ENCODE measurements around the gene SPTBN4. TPM values are rescaled to one million over a fixed set of nuclear protein-coding genes. Genes with fewer than 3 reads are reported as not detected.

Gene SPTBN4
- polyA plus RNA-seq, 1 donor from 2014 or later = not detected

DNA sequence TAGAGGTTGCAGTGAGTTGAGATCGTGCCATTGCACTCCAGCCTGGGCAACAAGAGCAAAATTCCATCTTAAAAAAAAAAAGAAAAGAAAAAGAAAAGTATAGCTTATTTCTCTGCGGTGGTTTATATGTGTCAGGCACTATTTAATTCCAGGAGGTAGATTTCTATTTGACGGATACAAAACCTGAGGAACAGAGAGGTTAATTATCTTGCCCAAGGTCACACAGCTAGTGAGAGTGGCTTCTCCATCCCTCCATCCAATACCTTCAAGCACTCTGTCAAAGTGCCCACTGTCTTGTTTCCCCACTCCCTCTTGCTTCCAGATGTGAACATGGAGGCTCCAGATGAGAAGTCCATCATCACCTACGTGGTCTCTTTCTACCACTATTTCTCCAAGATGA, 34.8 kb downstream of the SPTBN4 start:
- Mint-ChIP-seq H3K4me1 (peaks cover 0 to 4% (median 2%) of the 10 kb centered on the region in 3 donors), H3K27me3 (peaks cover 21% of the 10 kb centered on the region), H3K27ac (no peak overlapping the region), H3K4me3 (no peak overlapping the region), H3K9me3 (peaks cover 0 to 3% (median 0%) of the 10 kb centered on the region in 3 donors), H3K36me3 (peaks cover 4% of the 10 kb centered on the region)

GRCh38 chr19:40502081-40502480, 35.3 kb downstream of the SPTBN4 start:
- peaks cover 0 to 3% (median 0%) of the 10 kb centered on the region in 3 donors for H3K9me3 Mint-ChIP-seq
- H3K27me3 Mint-ChIP-seq = peaks cover 21% of the 10 kb centered on the region
- H3K4me3 Mint-ChIP-seq = no peak overlapping the region
- H3K36me3 Mint-ChIP-seq = peaks cover 4% of the 10 kb centered on the region
- peaks cover 0 to 4% (median 2%) of the 10 kb centered on the region in 3 donors for H3K4me1 Mint-ChIP-seq
- H3K27ac Mint-ChIP-seq = no peak overlapping the region

DNA sequence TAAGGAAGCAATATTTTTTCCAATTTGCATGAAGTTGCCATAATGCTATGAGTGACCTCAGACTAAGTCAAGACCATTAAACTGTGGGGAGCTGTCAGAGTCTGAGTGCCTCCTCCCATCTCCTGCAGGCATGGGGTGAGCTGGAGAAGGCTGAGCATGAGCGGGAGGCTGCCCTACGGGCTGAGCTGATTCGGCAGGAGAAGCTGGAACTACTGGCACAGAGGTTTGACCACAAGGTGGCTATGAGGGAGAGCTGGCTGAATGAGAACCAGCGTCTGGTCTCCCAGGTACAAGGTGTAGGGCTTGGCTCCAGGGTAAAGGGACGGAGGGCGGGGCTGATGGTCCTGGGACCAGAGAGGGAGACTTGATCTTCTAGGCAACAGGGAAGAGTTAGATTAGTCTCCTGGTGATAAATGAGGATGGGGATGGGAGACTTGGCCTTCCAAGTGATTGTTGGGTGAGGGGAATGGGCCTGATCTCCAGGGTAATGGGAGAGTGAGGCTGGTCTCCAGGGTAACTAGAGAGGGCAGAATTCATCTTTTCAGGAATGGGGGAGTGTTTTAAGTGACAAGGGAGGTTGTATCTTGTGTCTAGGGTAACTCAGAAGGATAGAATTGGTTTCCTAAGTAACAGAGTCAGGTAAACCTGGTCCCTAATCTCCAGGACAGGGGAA, 36.0 kb downstream of the SPTBN4 start:
- peaks cover 21% of the 10 kb centered on the region for H3K27me3 Mint-ChIP-seq
- H3K4me1 Mint-ChIP-seq = peaks cover 0 to 4% (median 2%) of the 10 kb centered on the region in 3 donors
- H3K9me3 Mint-ChIP-seq = peaks cover 0 to 3% (median 0%) of the 10 kb centered on the region in 3 donors
- peaks cover 4% of the 10 kb centered on the region for H3K36me3 Mint-ChIP-seq
- no peak overlapping the region for H3K27ac Mint-ChIP-seq
- H3K4me3 Mint-ChIP-seq = peak overlapping the region in 1 of 4 donors; percentile 4

GRCh38 chr19:40503320-40503695, 36.5 kb downstream of the SPTBN4 start:
- H3K27ac Mint-ChIP-seq = no peak overlapping the region
- H3K36me3 Mint-ChIP-seq = peaks cover 4% of the 10 kb centered on the region
- H3K27me3 Mint-ChIP-seq = peaks cover 18% of the 10 kb centered on the region
- peaks cover 0 to 3% (median 0%) of the 10 kb centered on the region in 3 donors for H3K9me3 Mint-ChIP-seq
- no peak overlapping the region for H3K4me3 Mint-ChIP-seq
- H3K4me1 Mint-ChIP-seq = peaks cover 0 to 2% (median 2%) of the 10 kb centered on the region in 3 donors

DNA sequence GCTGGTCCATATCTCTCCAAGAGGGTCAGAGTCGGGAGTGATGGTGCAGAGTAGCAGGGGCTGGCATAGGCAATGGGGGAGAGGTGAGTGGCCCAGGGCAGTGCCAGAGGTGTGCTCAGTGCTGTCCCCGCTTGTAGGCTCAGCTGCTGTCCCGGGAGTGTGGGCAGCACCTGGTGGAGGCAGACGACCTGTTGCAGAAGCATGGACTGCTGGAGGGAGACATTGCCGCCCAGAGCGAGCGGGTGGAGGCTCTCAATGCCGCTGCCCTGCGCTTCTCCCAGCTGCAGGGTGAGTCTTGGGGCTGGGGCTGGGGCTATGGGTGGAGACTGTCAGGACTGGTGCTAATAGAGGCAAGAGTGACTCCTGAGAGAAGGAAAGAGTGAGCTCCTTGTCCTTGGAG, 39.3 kb downstream of the SPTBN4 start:
- peaks cover 34% of the 10 kb centered on the region for H3K27me3 Mint-ChIP-seq
- H3K4me3 Mint-ChIP-seq = no peak overlapping the region
- peaks cover 0 to 4% (median 2%) of the 10 kb centered on the region in 3 donors for H3K4me1 Mint-ChIP-seq
- peaks cover 0 to 3% (median 0%) of the 10 kb centered on the region in 3 donors for H3K9me3 Mint-ChIP-seq
- H3K27ac Mint-ChIP-seq = no peak overlapping the region
- H3K36me3 Mint-ChIP-seq = peaks cover 4% of the 10 kb centered on the region

- H3K36me3 Mint-ChIP-seq = peaks cover 3% of the 10 kb centered on the region
- H3K27ac Mint-ChIP-seq = no peak overlapping the region
- peaks cover 0 to 9% (median 2%) of the 10 kb centered on the region in 3 donors for H3K4me1 Mint-ChIP-seq
- H3K9me3 Mint-ChIP-seq = no peaks in the 10 kb centered on the region
- peaks cover 42% of the 10 kb centered on the region for H3K27me3 Mint-ChIP-seq
- no peak overlapping the region for H3K4me3 Mint-ChIP-seq
Measured at GRCh38 chr19:40507892-40508291, 41.1 kb downstream of the SPTBN4 start.

GRCh38 chr19:40508739-40509260, 42.0 kb downstream of the SPTBN4 start:
- peaks cover 3% of the 10 kb centered on the region for H3K36me3 Mint-ChIP-seq
- H3K27ac Mint-ChIP-seq = no peak overlapping the region
- peaks cover 0 to under 1% (median 0%) of the 10 kb centered on the region in 3 donors for H3K9me3 Mint-ChIP-seq
- H3K4me3 Mint-ChIP-seq = no peak overlapping the region
- H3K4me1 Mint-ChIP-seq = peaks cover 2 to 9% (median 2%) of the 10 kb centered on the region in 3 donors
- H3K27me3 Mint-ChIP-seq = peaks cover 47% of the 10 kb centered on the region

DNA sequence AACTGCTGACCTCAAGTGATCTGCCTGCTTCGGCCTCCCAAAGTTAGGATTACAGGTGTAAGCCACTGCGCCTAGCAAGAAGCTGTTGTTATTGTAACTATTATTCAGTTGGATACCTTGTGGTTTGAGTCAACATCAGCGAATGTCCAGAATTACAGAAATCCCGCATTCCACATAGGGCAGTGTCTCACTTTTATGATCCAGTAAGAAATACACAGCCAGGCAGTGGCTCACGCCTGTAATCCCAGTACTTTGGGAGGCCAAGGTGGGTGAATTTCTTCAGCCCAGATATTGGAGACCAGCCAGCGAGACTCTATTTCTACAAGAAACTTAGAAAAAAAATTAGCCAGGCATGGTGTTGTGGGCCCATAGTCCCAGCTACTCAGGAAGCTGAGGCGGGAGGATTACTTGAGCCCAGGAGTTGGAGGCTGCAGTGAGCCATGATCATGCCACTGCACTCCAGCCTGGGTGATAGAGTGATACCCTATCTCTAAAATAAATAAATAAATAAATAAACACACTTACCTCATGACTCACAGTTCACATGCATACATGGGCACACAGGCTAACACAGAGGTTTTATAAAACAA, 43.8 kb downstream of the SPTBN4 start:
- peaks cover 48% of the 10 kb centered on the region for H3K27me3 Mint-ChIP-seq
- H3K9me3 Mint-ChIP-seq = peaks cover 0 to 3% (median 0%) of the 10 kb centered on the region in 3 donors
- peaks cover 4 to 7% (median 4%) of the 10 kb centered on the region in 3 donors for H3K4me1 Mint-ChIP-seq
- no peak overlapping the region for H3K4me3 Mint-ChIP-seq
- H3K27ac Mint-ChIP-seq = no peak overlapping the region
- no peaks in the 10 kb centered on the region for H3K36me3 Mint-ChIP-seq

GRCh38 chr19:40511487-40511886, 44.7 kb downstream of the SPTBN4 start:
- Mint-ChIP-seq H3K4me1 (peaks cover 4 to 7% (median 4%) of the 10 kb centered on the region in 3 donors), H3K36me3 (no peaks in the 10 kb centered on the region), H3K4me3 (no peak overlapping the region), H3K27ac (no peak overlapping the region), H3K27me3 (peaks cover 44% of the 10 kb centered on the region), H3K9me3 (peaks cover 0 to 3% (median 0%) of the 10 kb centered on the region in 3 donors)

DNA sequence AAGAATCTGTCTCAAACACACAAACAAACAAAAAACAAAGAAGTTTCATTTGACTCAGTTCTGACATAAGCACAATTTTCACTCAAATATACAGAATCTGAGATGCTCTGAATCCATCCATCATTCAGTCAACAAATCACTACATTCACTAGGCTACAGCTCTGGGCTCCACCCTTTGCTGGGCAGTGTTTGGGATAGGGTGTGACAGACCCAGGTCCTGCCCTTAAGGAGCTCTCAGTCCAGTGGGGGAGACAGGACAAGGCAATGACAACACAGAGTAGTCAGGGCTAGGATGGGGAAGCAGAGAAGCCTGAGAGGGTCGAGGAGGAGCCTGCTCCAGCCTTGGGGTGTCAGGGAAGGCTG, 45.3 kb downstream of the SPTBN4 start:
- Mint-ChIP-seq H3K36me3 (no peaks in the 10 kb centered on the region), H3K27ac (no peak overlapping the region), H3K4me1 (peaks cover 4 to 7% (median 4%) of the 10 kb centered on the region in 3 donors), H3K27me3 (peaks cover 44% of the 10 kb centered on the region), H3K4me3 (no peak overlapping the region), H3K9me3 (peaks cover 0 to 3% (median 0%) of the 10 kb centered on the region in 3 donors)

DNA sequence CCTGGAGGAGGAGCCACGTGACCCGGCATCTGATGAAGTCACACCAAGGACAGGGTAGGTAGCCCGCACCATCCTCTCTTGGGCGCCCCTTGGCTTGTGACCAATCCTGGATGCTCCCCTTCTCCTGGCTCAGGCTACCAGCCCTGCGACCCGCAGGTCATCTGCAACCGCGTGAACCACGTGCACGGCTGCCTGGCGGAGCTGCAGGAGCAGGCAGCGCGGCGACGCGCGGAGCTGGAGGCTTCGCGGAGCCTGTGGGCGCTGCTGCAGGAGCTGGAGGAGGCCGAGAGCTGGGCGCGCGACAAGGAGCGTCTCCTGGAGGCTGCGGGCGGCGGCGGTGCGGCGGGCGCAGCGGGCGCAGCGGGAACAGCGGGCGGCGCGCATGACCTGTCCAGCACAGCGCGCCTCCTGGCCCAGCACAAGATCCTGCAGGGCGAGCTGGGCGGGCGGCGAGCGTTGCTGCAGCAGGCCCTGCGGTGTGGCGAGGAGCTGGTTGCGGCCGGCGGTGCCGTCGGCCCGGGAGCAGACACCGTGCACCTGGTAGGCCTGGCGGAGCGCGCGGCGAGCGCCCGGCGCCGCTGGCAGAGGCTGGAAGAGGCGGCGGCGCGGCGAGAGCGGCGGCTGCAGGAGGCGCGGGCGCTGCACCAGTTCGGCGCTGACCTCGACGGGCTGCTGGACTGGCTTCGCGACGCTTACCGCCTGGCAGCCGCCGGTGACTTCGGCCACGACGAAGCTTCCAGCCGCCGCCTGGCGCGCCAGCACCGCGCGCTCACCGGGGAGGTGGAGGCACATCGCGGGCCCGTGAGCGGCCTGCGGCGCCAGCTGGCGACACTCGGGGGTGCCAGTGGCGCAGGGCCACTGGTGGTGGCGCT, 45.9 kb downstream of the SPTBN4 start:
- Mint-ChIP-seq H3K4me3 (no peak overlapping the region), H3K27me3 (peaks cover 46% of the 10 kb centered on the region), H3K27ac (no peak overlapping the region), H3K36me3 (no peaks in the 10 kb centered on the region), H3K9me3 (peaks cover 0 to 3% (median 0%) of the 10 kb centered on the region in 3 donors), H3K4me1 (peaks cover 4 to 7% (median 4%) of the 10 kb centered on the region in 3 donors)

DNA sequence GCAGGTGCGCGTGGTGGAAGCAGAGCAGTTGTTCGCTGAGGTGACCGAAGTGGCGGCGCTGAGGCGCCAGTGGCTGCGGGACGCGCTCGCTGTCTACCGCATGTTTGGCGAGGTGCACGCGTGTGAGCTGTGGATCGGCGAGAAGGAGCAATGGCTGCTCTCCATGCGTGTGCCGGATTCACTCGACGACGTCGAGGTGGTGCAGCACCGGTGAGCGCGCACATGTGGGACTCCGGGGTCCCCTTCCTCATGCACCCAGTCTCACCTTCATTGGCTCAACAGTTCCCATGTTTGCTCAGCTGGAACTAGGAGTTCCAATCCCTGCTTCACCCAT, 46.5 kb downstream of the SPTBN4 start:
- Mint-ChIP-seq H3K27ac (no peak overlapping the region), H3K27me3 (peaks cover 46% of the 10 kb centered on the region), H3K4me3 (no peak overlapping the region), H3K36me3 (no peaks in the 10 kb centered on the region), H3K9me3 (peaks cover 0 to 3% (median 0%) of the 10 kb centered on the region in 3 donors), H3K4me1 (peaks cover 4 to 7% (median 4%) of the 10 kb centered on the region in 3 donors)

- Mint-ChIP-seq H3K4me3 (peak overlapping the region in 1 of 4 donors; percentile 37), H3K4me1 (peaks cover 4 to 5% (median 4%) of the 10 kb centered on the region in 3 donors), H3K36me3 (no peaks in the 10 kb centered on the region), H3K27me3 (peaks cover 46% of the 10 kb centered on the region), H3K27ac (no peak overlapping the region), H3K9me3 (peaks cover 0 to 3% (median 0%) of the 10 kb centered on the region in 3 donors)
Measured at GRCh38 chr19:40513741-40514315, 47.0 kb downstream of the SPTBN4 start.

GRCh38 chr19:40517248-40517647, 50.4 kb downstream of the SPTBN4 start:
- peaks cover under 1 to 4% (median 4%) of the 10 kb centered on the region in 3 donors for H3K4me1 Mint-ChIP-seq

More at GRCh38 chr19:40517248-40517647, 50.4 kb downstream of the SPTBN4 start:
- Mint-ChIP-seq H3K36me3 (no peaks in the 10 kb centered on the region), H3K27me3 (peaks cover 34% of the 10 kb centered on the region), H3K27ac (no peak overlapping the region), H3K4me3 (no peak overlapping the region), H3K9me3 (peaks cover 0 to 5% (median 0%) of the 10 kb centered on the region in 3 donors)

Measured in IgD-negative memory B cell (primary cell).